Testis (tissue), 2 donors: ENCODE measurements around the gene DOCK11.

Experiments used
- POLR2A ChIP-seq: fragments of 450-650 bp; IDR thresholded peaks from one replicate; pipeline ENCODE4 v1.6.1; 2017; ENCODE audit warnings: antibody characterized with exemption, mild to moderate bottlenecking, moderate library complexity
- TF ChIP-seq, protein P1 (sequence below), 3 experiments: fragments of 450-650 bp in 2 of 3; fragments of 200-600 bp in 1 of 3; sonication (generic) in 1 of 3; IDR thresholded peaks; one replicate each; pipeline ENCODE4 v1.5.1; 2016 to 2019; ENCODE audit warnings: antibody characterized with exemption in 3 of 3, mild to moderate bottlenecking in 2 of 3, moderate library complexity in 1 of 3

DNA sequence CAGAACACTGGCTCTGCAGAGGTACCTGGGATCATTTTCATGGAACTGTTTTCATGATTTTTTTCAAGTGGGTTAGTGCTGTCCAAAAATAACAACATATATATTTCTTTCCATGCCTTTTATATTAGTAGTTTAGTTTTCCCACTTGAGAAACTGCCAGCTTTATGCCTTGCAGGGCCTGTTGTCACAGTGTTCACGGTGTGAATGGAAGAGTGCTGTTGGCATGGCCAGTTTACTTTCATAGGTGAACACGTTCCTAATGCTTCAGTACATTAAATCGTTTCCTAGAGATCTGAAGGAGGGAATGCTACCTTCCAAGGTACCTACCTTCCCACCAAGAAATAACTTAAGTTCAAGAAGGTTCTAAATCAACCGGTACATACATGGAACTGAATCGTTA is 12.6 kb downstream of the DOCK11 start:
- no peak for TF ChIP-seq POLR2A
- TF ChIP-seq, protein P1, sequence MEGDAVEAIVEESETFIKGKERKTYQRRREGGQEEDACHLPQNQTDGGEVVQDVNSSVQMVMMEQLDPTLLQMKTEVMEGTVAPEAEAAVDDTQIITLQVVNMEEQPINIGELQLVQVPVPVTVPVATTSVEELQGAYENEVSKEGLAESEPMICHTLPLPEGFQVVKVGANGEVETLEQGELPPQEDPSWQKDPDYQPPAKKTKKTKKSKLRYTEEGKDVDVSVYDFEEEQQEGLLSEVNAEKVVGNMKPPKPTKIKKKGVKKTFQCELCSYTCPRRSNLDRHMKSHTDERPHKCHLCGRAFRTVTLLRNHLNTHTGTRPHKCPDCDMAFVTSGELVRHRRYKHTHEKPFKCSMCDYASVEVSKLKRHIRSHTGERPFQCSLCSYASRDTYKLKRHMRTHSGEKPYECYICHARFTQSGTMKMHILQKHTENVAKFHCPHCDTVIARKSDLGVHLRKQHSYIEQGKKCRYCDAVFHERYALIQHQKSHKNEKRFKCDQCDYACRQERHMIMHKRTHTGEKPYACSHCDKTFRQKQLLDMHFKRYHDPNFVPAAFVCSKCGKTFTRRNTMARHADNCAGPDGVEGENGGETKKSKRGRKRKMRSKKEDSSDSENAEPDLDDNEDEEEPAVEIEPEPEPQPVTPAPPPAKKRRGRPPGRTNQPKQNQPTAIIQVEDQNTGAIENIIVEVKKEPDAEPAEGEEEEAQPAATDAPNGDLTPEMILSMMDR (IDR thresholded peaks at IDR 0.05): no peak
